ENCODE data around the gene ATXN2.

ATXN2 gene

DNA sequence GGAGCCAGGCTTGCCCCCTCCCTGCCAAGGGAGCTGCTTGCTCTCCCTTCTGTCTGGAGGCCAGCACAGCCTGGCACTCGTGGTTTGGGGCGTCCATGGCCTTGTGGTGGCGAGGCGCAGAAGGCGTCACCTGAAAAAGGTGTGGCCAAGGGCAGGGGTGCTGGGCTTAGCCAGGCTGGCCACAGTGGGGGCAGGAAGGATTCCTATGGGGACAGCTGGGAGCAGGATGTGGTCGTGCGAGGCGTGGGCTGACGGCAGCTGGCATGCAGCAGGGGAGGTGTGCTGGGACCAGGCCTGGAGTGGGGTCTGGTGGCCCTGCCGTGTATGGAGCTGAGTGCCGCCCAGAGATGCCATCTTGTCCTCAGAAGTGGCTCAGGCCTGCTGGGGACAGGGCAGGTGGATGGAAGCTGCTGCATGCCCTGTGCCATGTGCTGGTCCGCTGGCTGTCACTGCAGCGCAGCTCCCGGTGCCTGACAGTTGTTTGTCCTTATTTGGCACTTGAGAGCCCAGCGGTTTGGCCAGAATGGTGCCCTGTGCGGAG lies 163.4 kb downstream of the ATXN2 start:
- no peak for DNase-seq

DNA sequence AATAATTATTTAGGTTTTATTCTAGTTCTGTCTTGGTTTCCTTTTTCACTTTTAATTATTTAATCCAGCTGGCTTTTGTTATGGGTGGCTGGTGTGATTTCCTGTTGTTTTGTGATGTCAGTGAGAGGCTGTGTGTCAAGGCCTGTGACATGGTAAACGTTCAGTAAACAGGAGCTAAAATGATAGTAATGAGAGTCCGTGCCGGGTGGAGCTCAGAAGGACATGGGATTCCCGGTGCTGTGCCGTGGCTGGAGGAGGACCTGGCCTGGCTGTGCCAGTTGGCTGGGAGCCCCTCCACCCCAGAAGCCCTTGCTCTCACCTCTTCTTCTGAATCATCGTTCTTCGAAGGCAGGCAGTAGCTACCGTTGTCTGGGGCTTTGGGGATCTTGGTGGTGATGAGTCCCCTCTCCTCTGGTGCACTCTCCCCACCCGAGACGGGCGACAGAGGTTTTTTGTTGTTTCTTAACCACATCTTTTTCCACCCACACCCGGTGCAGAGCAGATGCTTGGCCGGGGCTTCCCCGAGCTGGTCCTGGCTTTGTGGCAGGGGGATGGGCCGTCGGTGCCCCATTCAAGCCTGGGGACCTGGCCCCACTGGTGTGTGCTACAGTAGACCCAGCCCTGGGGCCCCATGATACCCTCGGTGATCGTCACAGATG lies 164.3 kb downstream of the ATXN2 start:
- no peak for DNase-seq

DNA sequence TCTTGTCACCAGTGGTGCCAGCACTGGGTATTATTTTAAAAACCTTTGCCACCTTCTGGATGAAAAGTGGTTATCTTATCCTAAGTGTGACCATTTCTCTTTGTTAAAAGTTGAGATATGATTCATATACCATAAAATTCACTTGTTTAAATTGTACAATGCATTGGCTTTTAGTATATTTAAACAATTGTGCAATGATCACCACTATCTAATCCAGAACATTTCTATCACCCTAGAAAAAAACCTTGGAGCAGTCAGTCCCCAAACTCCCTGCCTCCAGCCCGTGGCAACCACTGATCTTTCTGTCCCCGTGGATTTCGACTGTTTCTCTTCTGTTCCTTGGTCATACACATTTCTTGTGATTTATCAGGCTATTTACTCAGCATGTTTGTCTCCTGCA lies 165.1 kb downstream of the ATXN2 start:
- no peak for DNase-seq

DNA sequence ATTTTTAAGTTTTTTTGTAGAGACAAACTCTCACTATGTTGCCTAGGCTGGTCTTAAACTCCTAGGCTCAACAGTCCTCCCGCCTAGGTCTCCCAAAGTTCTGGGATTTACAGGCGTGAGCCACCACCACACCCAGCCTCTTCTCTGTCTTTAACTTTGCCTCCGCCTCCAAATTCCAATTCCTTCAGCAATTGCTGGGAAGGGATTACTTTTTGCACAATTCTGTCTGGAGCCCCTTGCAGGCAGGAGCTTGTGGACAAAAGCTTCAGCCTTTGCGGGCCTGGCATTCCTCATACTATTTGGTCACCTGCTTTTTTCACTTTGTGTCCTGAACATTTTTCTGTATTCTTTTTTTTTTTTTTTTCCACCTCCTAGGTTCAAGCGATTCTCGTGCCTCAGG lies 167.3 kb downstream of the ATXN2 start:
- DNase-seq = no peak

DNA sequence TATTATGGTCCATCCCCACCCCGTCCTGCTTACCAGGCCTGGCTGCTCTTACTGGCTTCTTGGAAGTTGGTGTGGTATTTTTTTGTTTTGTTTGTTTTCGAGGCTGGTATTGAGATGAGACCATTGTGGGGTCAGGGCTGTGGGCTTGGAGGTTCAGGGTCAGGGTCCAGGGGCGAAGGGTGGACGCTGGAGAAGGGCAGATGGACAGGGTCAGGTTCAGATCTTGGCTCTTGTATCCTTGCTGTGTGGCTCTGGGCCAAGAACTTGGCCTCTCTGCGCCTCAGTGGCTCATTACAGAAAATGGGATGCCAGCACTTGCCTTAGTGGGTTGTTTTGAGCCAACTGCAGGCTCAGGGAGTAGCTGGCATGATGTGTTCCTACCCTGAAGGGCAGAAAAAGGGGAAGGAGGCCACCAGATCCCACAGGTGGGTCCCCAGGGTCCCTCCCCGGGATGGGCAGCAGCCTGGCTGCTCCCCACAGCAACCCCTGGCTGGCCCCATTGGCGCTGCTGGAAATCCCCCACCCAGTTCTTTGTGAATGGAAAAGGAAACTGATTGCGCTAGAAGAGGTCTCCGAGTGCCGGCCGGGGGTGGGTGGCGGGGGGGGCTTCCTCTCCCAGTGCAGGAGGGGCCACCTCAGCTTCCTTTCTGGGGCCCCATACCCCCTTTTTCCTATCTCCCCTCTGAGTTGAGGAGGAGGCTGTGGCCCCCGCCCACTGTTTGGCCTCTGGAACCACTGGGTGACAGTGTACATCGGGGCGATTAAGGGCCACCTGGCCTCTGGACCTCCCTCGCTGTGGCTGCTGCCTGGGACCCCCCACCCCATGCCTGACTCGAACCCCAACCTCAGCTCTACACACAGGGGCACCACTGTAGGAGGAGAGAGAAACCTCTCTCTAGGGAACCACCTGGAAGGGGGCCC lies 168.4 kb downstream of the ATXN2 start:
- DNase-seq = no peak

DNA sequence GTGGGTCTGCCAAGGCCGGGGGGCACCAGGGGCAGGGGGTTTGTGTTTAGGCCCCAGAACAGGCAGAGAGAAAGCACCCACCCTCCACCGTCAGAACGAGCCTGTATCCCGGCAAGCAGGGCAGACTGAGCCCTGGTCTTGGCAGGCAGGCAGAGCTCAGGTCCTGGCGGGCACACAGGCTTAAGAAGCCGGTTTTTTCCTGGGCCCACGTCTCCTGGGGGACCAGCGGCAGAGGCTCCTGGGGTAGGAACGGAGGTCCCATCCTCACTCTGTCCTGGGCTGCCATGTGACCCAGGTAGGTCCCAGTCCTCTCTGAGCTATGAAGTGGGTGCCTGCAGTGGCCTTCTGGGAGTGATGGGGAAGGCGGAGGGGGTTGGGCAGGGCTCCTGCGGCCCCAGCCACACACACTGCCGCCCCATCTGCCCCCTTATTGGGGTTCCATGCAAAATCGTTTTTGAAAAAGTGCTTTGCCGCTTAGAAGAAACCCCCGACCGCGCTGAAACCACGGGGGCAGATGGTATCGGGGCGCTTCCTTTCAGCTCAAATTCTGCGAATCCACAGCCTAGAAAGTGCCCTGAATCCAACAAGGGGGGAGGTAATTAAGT lies 169.2 kb downstream of the ATXN2 start:
- no peak for DNase-seq

DNA sequence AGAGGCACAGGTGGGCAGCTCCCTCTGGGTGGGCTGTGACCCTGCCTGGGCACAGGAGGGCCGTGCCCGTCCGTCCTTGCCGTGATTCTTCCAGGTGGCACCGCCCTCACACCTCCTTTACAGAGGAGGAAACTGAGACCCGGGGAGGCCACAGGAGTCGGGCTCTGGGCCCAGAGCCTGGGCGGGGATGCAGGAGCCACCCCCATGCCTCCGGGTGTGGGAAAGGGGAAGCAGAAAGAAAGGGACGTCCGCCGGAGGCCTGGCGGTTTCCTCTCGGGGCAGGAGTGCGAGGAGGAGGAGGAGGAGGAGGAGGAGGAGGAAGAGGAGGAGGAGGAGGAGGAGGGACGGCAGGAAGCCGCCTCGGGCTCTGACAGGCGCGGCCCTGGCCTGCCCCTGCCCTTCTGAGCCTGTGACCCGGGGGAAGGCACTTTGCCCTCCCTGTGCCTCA lies 170.4 kb downstream of the ATXN2 start:
- DNase-seq = no peak

DNA sequence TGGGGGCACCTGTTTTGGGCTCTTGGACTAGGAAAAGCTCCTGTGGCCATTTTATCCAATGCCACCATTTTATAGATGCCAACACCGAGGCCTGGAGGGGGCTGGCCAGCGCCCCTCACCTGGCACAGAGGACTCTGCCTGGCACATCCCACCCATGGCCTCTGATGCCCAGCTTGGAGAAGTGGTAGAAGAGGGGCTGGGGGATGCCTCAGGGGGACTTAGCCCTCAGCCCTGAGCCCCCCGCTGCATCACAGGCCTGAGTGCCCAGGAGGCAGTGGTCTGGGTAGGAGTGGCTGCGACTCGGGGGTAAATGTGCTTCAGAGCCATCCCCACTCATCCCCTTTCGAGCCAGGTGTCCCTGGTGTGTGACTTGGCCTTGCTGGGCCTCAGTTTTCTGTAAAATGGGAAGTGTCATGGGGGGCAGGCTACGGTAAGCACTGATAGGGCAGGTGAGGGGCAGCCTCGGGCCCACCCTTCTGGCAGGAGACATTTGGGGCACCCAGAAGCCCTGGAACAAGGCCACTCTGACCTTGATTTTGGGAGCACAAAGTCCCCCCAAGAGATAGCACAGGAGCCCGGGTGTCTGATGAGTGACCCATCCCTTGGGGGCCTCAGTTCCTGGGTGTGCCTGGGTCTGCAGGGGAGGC lies 170.9 kb downstream of the ATXN2 start:
- DNase-seq = no peak

DNA sequence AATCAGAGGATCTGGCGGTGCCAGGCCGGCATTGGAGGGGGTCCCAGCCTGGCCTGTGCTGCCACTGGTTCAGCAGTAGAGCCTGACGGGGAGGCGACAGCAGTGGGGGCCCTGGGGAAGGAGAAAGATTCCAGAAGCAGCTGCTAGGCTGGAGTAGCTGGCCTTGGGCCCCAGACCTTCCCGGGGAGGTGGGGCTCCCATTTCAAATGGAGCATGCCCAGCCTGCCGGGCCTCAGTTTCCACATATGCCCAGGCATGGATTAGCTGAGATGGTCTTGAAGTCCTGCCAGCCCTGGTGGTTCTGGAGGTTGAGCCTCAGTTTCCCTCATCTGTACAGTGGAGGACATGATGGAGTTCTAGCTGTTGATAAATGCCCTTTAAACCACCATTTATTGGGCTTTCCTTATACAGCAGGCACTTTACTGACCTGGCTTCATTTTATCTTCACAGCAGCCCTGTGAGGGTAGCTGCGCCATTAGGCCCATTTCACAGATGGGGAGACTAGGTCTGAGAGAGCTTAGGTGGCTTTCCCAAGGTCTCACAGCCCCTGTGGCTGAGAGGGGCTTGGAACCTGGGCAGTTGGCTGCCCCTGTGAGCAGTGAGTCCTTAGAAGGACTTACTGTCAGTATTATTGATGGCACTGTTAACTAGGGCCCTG lies 171.6 kb downstream of the ATXN2 start:
- no peak for DNase-seq

DNA sequence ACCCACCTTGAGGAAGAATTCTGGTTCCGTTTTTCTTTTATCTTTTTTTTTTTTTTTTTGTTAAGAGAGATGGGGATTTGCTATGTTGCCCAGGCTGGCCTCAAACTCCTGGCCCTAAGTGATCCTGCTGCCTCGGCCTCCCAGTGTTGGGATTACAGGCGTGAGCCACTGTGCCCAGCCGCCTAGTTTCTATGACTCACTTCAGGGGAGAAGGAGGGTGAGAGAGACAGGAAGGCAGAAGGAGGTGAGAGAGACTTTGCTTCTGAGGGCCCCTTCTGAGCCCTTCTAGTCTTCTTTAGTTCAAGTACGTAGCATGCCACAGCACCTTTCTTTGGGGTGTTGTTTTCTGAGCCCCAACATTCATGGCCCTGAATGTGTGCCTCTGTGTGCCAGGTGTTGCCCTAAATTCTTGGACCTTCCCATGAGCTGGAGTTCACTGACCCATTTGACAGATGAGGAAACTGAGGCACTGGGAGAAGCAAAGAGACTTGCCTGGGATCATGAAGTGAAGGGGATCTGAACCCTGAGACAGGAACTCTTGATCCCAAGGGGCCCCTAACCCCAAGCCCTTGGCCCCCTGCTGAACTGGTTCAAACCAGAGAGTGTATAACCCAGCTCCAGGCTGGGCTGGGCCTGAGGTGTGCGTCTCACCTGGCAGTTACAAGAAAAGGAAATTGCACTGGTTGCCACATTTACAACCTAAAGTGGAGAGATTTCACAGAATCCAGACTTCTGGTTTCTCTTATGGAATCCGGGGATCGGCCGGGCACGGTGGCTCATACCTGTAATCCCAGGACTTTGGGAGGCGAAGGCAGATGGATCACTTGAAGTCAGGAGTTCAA lies 172.6 kb downstream of the ATXN2 start:
- no peak for DNase-seq

DNA sequence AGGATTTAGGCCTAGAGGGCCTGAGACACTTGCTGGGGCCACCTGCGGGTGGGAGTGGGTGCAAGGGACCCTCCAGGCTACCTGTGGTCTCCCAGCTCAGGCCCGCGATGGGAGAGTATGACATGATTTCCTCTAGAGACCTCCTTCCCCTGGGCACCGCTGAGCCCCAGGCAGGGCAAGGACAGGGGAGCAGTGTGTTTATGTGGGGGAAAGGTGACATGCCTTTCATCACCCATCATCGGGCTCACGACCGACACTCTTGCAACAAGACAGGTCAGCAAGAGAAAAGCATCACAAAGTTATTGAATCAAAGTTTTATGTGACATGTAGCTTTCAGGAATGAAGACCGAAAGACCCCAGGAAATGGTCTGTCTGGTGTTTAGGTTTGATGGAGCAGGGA lies 173.5 kb downstream of the ATXN2 start:
- no peak for DNase-seq

DNA sequence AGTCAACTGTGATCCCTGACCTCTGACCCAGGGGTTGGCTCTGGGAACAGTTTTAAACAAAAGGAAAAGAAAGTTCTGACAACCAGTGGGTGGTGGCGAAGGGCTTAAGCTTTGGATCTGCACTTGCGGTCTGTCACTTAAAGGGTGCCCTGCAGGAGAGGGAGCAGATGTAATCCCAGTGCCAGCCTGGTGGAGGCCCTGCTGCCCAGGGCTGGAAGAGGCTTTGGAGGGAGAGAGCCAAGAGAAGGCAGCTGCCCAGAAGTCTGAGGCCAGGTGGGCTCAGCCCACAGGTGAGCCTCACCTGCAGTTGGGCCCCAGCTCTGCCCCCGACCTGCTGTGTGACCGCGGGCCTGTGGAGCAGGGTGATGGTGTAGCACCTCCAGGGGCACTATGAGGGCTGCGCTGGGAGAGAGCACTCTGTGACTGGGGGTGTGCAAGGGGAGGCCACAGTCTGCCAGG lies 174.3 kb downstream of the ATXN2 start:
- no peak for DNase-seq

DNA sequence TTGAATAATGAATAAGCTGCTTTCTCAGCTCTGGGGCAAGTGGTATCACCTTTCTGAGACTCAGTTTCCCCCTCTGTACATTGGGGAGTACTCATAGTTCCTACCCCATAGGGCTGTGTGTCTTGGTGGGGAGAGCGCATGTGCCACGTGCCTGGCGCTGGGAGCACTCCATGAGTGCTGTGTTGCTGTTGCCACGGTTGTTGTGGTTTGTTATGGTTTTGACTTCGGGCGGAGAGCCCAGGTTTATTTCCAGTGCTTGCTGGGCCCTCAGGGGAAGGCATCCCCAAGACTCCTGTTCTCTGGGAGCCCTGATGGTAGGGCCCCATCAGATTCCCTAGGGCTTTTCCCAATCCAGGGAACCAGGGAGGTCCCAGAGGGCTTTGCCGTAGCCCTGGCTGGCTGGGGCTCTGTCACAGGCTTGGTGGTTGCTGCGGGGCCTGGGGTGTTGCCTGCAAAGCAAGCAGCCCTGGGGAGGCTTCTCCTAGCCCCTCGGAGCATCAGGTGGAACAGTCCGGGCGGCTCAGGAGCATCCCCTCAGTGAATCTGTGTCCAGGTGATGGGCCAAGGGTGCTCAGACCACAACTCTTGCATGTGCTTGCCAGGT lies 174.8 kb downstream of the ATXN2 start:
- DNase-seq = no peak

DNA sequence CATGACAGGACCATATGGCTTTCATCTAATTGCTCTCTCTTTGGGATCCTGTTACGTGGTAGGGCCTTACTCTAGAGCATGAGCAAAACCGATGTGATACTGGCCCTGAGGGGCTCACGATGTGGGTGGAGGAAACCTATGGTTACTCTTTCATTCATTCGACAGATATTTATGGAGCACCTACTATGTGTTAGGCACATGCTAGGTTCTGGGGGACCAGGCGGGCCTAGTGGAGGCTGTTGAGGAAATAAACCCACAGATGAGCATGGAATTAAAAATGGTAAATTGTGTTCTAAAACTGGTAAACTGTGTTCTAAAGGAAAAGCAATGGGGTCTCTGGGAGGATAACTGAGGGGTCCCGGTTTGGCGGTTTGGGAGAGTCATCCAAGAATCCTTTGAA lies 178.6 kb downstream of the ATXN2 start:
- DNase-seq = no peak

DNA sequence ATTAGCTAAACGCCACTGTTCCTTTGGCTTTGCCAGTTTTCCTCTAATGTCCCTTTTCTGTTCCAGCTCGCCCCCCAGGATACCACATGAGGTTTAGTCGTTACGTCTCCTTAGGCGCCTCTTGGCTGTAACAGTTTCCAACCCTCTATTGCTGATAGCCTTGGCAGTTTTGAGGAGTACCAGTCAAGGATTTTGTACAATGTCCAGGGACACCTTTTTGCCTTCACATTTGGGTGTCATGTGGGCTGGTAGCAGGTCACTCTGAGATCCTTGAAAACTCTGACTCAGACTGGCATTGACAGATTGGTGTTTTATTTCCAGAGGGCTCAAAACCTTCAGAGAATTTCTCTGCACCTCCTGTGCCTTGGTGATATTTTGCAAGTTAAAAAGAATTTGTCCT lies 179.3 kb downstream of the ATXN2 start:
- no peak for DNase-seq

DNA sequence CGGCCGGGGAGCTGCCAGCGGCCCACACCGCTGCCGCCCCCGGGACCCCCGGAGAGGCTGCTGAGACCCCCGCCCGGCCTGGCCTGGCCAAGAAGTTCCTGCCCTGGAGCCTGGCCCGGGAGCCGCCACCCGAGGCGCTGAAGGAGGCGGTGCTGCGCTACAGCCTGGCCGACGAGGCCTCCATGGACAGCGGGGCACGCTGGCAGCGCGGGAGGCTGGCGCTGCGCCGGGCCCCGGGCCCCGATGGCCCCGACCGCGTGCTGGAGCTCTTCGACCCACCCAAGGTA lies 180.6 kb downstream of the ATXN2 start:
- DNase-seq = no peak

DNA sequence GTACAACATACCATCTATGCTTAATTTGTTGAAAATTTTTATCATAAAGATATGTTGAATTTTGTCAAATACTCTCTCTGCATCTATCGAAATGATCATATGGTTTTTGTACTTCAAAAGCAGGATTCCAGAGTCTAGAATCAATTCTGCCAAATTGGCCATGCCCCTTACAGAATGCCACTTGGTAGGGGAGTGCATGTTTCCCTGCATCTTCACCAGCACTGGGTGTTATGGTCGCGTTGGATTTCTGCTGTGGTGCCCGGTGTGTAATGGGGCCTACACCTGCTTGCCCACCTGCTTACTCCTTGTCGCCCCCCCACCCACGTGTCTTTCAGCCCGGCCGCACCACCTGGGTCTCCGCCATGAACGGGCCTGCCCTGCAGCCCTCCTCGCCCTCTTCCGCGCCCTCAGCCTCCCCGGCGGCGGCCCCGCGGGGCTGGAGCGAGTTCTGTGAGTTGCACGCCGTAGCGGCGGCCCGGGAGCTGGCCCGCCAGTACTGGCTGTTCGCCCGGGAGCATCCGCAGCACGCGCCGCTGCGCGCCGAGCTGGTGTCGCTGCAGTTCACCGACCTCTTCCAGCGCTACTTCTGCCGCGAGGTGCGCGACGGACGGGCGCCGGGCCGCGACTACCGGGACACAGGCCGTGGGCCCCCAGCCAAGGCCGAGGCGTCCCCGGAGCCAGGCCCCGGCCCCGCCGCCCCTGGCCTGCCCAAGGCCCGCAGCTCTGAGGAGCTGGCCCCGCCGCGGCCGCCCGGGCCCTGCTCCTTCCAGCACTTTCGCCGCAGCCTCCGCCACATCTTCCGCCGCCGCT lies 181.1 kb downstream of the ATXN2 start:
- no peak for DNase-seq

DNA sequence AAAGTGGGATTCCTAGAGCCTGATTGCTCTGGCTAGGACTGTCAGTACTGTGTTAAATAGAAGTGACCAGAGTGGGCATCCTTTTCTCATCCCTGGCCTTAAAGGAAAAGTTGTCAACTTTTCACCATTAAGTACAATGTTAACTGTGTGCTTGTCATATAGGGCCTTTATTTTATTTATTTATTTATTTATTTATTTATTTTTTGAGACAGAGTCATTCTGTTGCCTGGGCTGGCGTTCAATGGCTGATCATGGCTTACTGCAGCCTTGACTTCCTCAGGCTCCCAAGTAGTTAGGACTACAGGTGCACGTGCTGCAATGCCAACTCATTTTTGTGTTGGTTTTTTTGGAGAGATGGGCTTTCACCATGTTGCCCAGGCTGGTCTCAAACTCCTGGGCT lies 181.8 kb downstream of the ATXN2 start:
- no peak for DNase-seq

DNA sequence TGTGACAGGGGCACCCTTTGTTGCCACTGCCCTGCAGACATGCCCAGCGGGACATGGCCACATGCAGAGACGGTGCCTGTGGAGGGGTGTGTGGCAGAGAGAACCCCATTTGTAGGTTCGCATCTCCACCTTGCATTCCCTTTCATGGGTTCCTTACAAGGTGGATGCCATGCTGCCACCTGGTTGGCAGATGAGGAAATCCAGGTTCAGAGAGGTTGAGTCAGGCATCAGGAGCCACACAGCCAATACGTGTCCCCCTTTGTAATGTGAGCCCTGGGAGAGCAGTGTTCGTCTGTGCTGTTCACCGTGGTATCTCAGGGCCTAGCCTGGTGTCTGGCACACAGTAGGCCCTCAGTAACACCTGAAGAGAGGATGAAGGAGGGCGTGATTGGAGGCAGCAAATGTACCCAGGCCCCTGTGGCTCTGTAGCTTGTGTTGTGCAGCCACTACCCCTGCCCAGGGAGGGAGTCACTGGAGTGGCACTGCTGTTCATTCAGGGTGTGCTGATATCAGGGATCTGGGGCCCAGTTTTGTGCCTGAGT lies 184.3 kb downstream of the ATXN2 start:
- no peak for DNase-seq

DNA sequence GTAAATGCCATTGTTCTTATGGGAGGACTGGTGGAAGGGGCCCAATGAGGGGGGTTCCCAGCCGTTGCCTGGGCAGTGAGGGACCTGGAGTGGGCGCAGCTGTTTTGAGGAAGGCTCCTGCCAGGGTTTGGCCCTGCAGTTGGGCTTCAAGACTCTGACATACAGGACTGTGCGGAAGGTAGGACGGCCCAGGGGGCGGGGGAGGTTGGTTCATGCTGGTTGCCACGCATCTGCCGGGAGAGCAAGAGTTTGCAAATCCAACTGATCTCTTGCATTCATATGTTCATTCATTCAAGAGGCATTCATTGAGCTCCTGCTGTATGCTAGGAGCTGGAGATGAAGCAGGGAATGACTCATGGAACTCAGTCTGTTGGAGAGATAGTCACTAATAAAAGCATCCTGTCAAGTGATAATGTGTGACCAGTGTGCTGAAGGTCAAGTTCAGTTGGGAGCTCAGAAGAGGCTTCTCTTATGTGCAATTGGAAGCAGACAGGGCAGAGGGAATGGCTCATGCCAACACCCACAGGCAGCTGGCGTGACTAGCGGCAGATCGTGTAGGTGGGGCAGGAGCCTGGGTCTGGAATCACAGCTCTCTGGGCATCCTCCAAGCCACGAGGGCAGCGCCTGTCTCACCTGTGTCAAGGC lies 185.6 kb downstream of the ATXN2 start:
- no peak for DNase-seq

Measured in DMS79 treated with DMSO at 0.1 percent for 48 hours (cell line).